Epithelial cell of esophagus (primary cell): ENCODE measurements around the gene VAMP4.

Source experiments
- DNase-seq: peaks from one replicate; pipeline ENCODE4 v3.0.0; 2010; ENCODE audit warnings: low read depth
- H3K4me3 ChIP-seq: 2 replicates; pipeline ENCODE4 v1.5.1; 2011; ENCODE audit warnings: mild to moderate bottlenecking, low read length, control low read depth
- CTCF ChIP-seq: IDR thresholded peaks from 2 replicates; pipeline ENCODE4 v1.5.1; 2011; ENCODE audit warnings: low read depth, mild to moderate bottlenecking, low read length, control low read depth, inconsistent platforms; ENCODE audit not compliant: insufficient read depth; ENCODE audit errors: missing control alignments

VAMP4 gene

GRCh38 chr1:171784784-171785183, 42.9 kb upstream of the VAMP4 start:
- no peak for DNase-seq
- no peak overlapping the region for H3K4me3 ChIP-seq
- no peak for TF ChIP-seq CTCF

GRCh38 chr1:171783816-171784530, 42.1 kb upstream of the VAMP4 start:
- no peak for TF ChIP-seq CTCF
- H3K4me3 ChIP-seq = no peak overlapping the region
- no peak for DNase-seq

GRCh38 chr1:171781176-171781875, 39.5 kb upstream of the VAMP4 start, which contains the start of gene METTL13:
Gene METTL13, plus strand, starts transcription at chr1:171781660. Its CDS starts 308 bp downstream, at chr1:171781968.
- no peak for TF ChIP-seq CTCF
- peak; percentile 100 for DNase-seq
- peak within 1 kb of the TSS; percentile 92 for H3K4me3 ChIP-seq

- peak overlapping the region; percentile 55 for H3K4me3 ChIP-seq
- no peak for TF ChIP-seq CTCF
- no peak for DNase-seq
Measured at GRCh38 chr1:171780583-171781175, 38.8 kb upstream of the VAMP4 start.

- TF ChIP-seq CTCF = no peak
- no peak for DNase-seq
- H3K4me3 ChIP-seq = no peak overlapping the region
Measured at GRCh38 chr1:171772312-171772711, 30.4 kb upstream of the VAMP4 start.

GRCh38 chr1:171769754-171770153, 27.9 kb upstream of the VAMP4 start:
- no peak for TF ChIP-seq CTCF
- no peak overlapping the region for H3K4me3 ChIP-seq
- no peak for DNase-seq
